K562 (cell line): ENCODE results near the gene UCN. TPM values are rescaled to one million over a fixed set of nuclear protein-coding genes. Genes with fewer than 3 reads are reported as not detected.
A peak's percentile ranks its signal among the peaks of the same experiment; 100 is the strongest.

ENCODE experiments used
- CAMTA2 ChIP-seq: fragments of 250-450 bp; sonication (Bioruptor Pico); conservative IDR thresholded peaks from 2 replicates; pipeline ENCODE4 v1.5.1; 2022
- CHCHD3 ChIP-seq: fragments of 250-450 bp; sonication (Bioruptor Pico); IDR thresholded peaks from 2 replicates; pipeline ENCODE4 v2.1.2; 2022; ENCODE audit warnings: mild to moderate bottlenecking
- DIDO1 ChIP-seq: fragments of 450-650 bp; IDR thresholded peaks from 2 replicates; pipeline ENCODE4 v1.6.1; 2016; ENCODE audit warnings: low read depth, missing biosample characterization, missing genetic modification characterization
- E2F6 ChIP-seq, 2 experiments: IDR thresholded peaks; 2 replicates each; pipeline ENCODE4 v1.6.1; 2011; ENCODE audit warnings: borderline replicate concordance in 1 of 2, control low read depth in 1 of 2, low read depth in 1 of 2, low read length in 1 of 2, mild to moderate bottlenecking in 1 of 2, mixed read lengths in 1 of 2, moderate library complexity in 1 of 2; ENCODE audit not compliant: insufficient read depth in 1 of 2, insufficient read length in 1 of 2, poor library complexity in 1 of 2, severe bottlenecking in 1 of 2; ENCODE audit errors: extremely low read depth in 1 of 2
- FOXM1 ChIP-seq, 2 experiments: fragments of 450-650 bp in 1 of 2; sonication (generic) in 1 of 2; formaldehyde crosslinking in 1 of 2; IDR thresholded peaks; 2 replicates each; pipeline versions ENCODE4 v1.6.1 to v1.9.0; 2017 to 2022; ENCODE audit warnings: low read depth in 2 of 2, mild to moderate bottlenecking in 2 of 2, missing genetic modification reagents in 1 of 2, moderate library complexity in 1 of 2
- HDAC8 ChIP-seq: fragments of 450-650 bp; IDR thresholded peaks from 2 replicates; pipeline ENCODE4 v1.6.1; 2016; ENCODE audit warnings: mild to moderate bottlenecking, missing genetic modification characterization, moderate library complexity, missing compliant biosample characterization
- HMBOX1 ChIP-seq: sonication (generic); IDR thresholded peaks from 2 replicates; pipeline ENCODE4 v1.6.1; 2016
- NKRF ChIP-seq: fragments of 450-650 bp; IDR thresholded peaks from 2 replicates; pipeline ENCODE4 v1.6.1; 2016; ENCODE audit warnings: borderline replicate concordance
- NUFIP1 ChIP-seq: fragments of 450-650 bp; IDR thresholded peaks from 2 replicates; pipeline ENCODE4 v1.6.1; 2018; ENCODE audit not compliant: partially characterized antibody
- PHF21A ChIP-seq: fragments of 450-650 bp; IDR thresholded peaks from 2 replicates; pipeline ENCODE4 v1.6.1; 2017; ENCODE audit warnings: low read depth, borderline replicate concordance
- SAFB2 ChIP-seq: fragments of 200-400 bp; formaldehyde crosslinking; IDR thresholded peaks from 2 replicates; pipeline ENCODE4 v1.6.1; 2018; ENCODE audit warnings: borderline replicate concordance, low read length, low read depth, moderate library complexity; ENCODE audit not compliant: severe bottlenecking
- SIN3A ChIP-seq, 2 experiments: fragments of 150-350 bp in 1 of 2; IDR thresholded peaks; 2 replicates each; pipeline ENCODE4 v1.6.1; 2011 to 2016; ENCODE audit warnings: borderline replicate concordance in 2 of 2, low read depth in 2 of 2, low read length in 2 of 2, mild to moderate bottlenecking in 2 of 2, moderate library complexity in 2 of 2; ENCODE audit not compliant: control insufficient read depth in 1 of 2
- TCF7 ChIP-seq: sonication (generic); IDR thresholded peaks from 2 replicates; pipeline ENCODE4 v1.6.1; 2016; ENCODE audit warnings: antibody characterized with exemption, borderline replicate concordance
- TEAD4 ChIP-seq, 2 experiments: sonication (generic) in 1 of 2; formaldehyde crosslinking in 1 of 2; IDR thresholded peaks; 2 replicates each; pipeline versions ENCODE4 v1.6.1 to v1.8.0; 2012 to 2022; ENCODE audit warnings: borderline replicate concordance in 1 of 2, inconsistent platforms in 1 of 2, low read length in 1 of 2, mild to moderate bottlenecking in 1 of 2, missing genetic modification reagents in 1 of 2
- ZEB2 ChIP-seq: fragments of 450-650 bp; IDR thresholded peaks from 2 replicates; pipeline ENCODE4 v1.6.1; 2016
- ZKSCAN1 ChIP-seq: fragments of 150-350 bp; IDR thresholded peaks from 2 replicates; pipeline ENCODE4 v1.6.1; 2016; ENCODE audit warnings: low read depth, low read length
- ZNF41 ChIP-seq: fragments of 250-450 bp; sonication (Bioruptor Pico); conservative IDR thresholded peaks from 2 replicates; pipeline ENCODE4 v1.4.0; 2020; ENCODE audit warnings: mild to moderate bottlenecking
- ZNF699 ChIP-seq: fragments of 250-450 bp; sonication (Bioruptor Pico); IDR thresholded peaks from 2 replicates; pipeline ENCODE4 v1.8.0; 2021; ENCODE audit warnings: mild to moderate bottlenecking, moderate library complexity; ENCODE audit not compliant: insufficient replicate concordance
- polyA plus RNA-seq, 8 experiments: library from polyadenylated mRNA; depleted of rRNA in 4 of 8; stranded (reverse) in 5 of 8; unstranded in 3 of 8; fragments of >200 nt; fragmentation: Nextera tagmentation in 2 of 8; fragmentation: Illumina TruSeq in 1 of 8; extraction: Ambion mirVana in 2 of 8; extraction: Trizol in 1 of 8; gene quantifications; 2 replicates each; pipeline versions ENCODE4 v1.2.1 to v1.2.3, GENCODE V29; 2011 to 2014; ENCODE audit warnings: inconsistent platforms in 1 of 8, missing spikeins in 1 of 8
- total RNA-seq, 7 experiments: library from RNA; depleted of rRNA in 6 of 7; stranded (reverse); fragments of >200 nt in 6 of 7; fragmentation: Illumina TruSeq in 2 of 7; extraction: Trizol in 2 of 7; gene quantifications; 2 replicates each; pipeline versions ENCODE4 v1.2.1 to v1.2.3, GENCODE V29; 2011 to 2021; ENCODE audit warnings: low replicate concordance in 1 of 7
- TF ChIP-seq, protein P1 (sequence below): sonication (generic); formaldehyde crosslinking; IDR thresholded peaks from 2 replicates; pipeline ENCODE4 v1.8.0; 2022; ENCODE audit warnings: missing genetic modification reagents, mild to moderate bottlenecking, moderate library complexity, borderline replicate concordance

Gene UCN
- total and polyA plus RNA-seq, 9 of the 15 experiments (the other 6 are each of a cell fraction or from before 2014, with no cell fraction given): 0.10 to 2.7 (median 0.43) TPM

DNA sequence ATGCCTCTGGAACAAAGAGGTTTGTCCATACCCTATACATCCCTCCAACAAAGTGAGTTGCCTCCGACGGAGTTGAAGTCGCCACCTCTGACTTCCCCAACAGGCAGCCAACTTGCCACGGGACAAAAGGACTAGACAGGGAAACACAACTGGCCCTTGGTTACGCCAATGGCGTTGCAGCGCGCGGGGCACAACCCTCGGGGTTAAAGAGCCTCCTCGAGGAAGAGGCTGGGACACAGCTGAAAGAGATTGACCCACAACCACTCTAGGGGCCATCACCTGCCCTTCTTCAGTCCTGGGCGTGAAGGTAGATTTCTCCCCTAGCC is 47.8 kb upstream of the UCN start (continued):
- TF ChIP-seq NKRF: peak; percentile 72; the same call in 1 of the 2 replicates
- no peak for TF ChIP-seq ZNF41 (CRISPR knock-in tag)
- TF ChIP-seq CAMTA2: no peak
- TF ChIP-seq SAFB2: no peak
- TF ChIP-seq SIN3A (IDR thresholded peaks at IDR 0.05; ENCODE audit: borderline replicate concordance in 2 of 2, control insufficient read depth in 1 of 2, low read depth in 2 of 2, low read length in 2 of 2): peak in 1 of 2 experiments; percentile 40; a peak in 1 of 4 replicates
- peak in 1 of 2 experiments; percentile 15 for TF ChIP-seq E2F6 (IDR thresholded peaks at IDR 0.05; ENCODE audit: borderline replicate concordance in 1 of 2, extremely low read depth in 1 of 2, insufficient read depth in 1 of 2, insufficient read length in 1 of 2, low read depth in 1 of 2, low read length in 1 of 2, poor library complexity in 1 of 2, severe bottlenecking in 1 of 2)
- TF ChIP-seq, protein P1, sequence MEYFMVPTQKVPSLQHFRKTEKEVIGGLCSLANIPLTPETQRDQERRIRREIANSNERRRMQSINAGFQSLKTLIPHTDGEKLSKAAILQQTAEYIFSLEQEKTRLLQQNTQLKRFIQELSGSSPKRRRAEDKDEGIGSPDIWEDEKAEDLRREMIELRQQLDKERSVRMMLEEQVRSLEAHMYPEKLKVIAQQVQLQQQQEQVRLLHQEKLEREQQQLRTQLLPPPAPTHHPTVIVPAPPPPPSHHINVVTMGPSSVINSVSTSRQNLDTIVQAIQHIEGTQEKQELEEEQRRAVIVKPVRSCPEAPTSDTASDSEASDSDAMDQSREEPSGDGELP (CRISPR knock-in tag): 0 out of 2 replicates have a peak, but pooled peaks have one; percentile 77
- no peak for TF ChIP-seq ZNF699 (CRISPR knock-in tag)
- TF ChIP-seq FOXM1 (IDR thresholded peaks at IDR 0.05; ENCODE audit: low read depth): no peak
- TF ChIP-seq FOXM1 (CRISPR knock-in tag; IDR thresholded peaks at IDR 0.05; ENCODE audit: low read depth): no peak
- TF ChIP-seq NUFIP1: peak; percentile 29
- 0 out of 2 replicates have a peak, but pooled peaks have one; percentile 24 for TF ChIP-seq ZKSCAN1
- peak; percentile 92 for TF ChIP-seq HMBOX1
- peak; percentile 65; the same call in 1 of the 2 replicates for TF ChIP-seq PHF21A
- no peak for TF ChIP-seq CHCHD3 (CRISPR knock-in tag)
- TF ChIP-seq DIDO1: no peak
- TF ChIP-seq ZEB2: no peak
- TF ChIP-seq TEAD4 (IDR thresholded peaks at IDR 0.05; ENCODE audit: low read length): 0 out of 2 replicates have a peak, but pooled peaks have one; percentile 6
- TF ChIP-seq TEAD4 (CRISPR knock-in tag; IDR thresholded peaks at IDR 0.05; ENCODE audit: borderline replicate concordance): no peak
- 0 out of 2 replicates have a peak, but pooled peaks have one; percentile 14 for TF ChIP-seq HDAC8 (tag)
- no peak for TF ChIP-seq TCF7
